ENCODE results near the gene ATG14. TPM values are rescaled to one million over a fixed set of nuclear protein-coding genes. Genes with fewer than 3 reads are reported as not detected.

ATG14 gene
- total and polyA plus RNA-seq, 2 of the 13 experiments (the other 11 are each of a cell fraction or from before 2014, with no cell fraction given) = 7.2 to 9.1 TPM

GRCh38 chr14:55411426-55412389 lies at the start of gene ATG14 (continued):
- no peak for TF ChIP-seq ZEB1 (IDR thresholded peaks at IDR 0.05; ENCODE audit: insufficient replicate concordance, low read depth)
- no peak for TF ChIP-seq TRIM24 (CRISPR knock-in tag; IDR thresholded peaks at IDR 0.05)
- 0 out of 2 replicates have a peak, but pooled peaks have one; percentile 39 for TF ChIP-seq MAZ (IDR thresholded peaks at IDR 0.05; ENCODE audit: borderline replicate concordance, low read depth, low read length)
- TF ChIP-seq MAZ (CRISPR knock-in tag; IDR thresholded peaks at IDR 0.05; ENCODE audit: low read depth) = no peak
- peak; percentile 81; the same call in 1 of the 2 replicates for TF ChIP-seq SRY (CRISPR knock-in tag; IDR thresholded peaks at IDR 0.05)
- TF ChIP-seq ZNF816 (CRISPR knock-in tag; IDR thresholded peaks at IDR 0.05; ENCODE audit: borderline replicate concordance) = no peak
- no peak for TF ChIP-seq SNAI1 (CRISPR knock-in tag; IDR thresholded peaks at IDR 0.05; ENCODE audit: borderline replicate concordance)
- 0 out of 2 replicates have a peak, but pooled peaks have one; percentile 60 for TF ChIP-seq ZBTB2 (CRISPR knock-in tag; IDR thresholded peaks at IDR 0.05; ENCODE audit: low read depth)
- TF ChIP-seq NFIB (CRISPR knock-in tag; IDR thresholded peaks at IDR 0.05; ENCODE audit: borderline replicate concordance) = no peak
- no peak for TF ChIP-seq RFX1 (IDR thresholded peaks at IDR 0.05)
- TF ChIP-seq ZNF205 (CRISPR knock-in tag; IDR thresholded peaks at IDR 0.05) = 0 out of 2 replicates have a peak, but pooled peaks have one; percentile 19
- TF ChIP-seq ZNF567 (CRISPR knock-in tag; IDR thresholded peaks at IDR 0.05; ENCODE audit: borderline replicate concordance) = no peak
- no peak for TF ChIP-seq ATF6 (CRISPR knock-in tag; conservative IDR thresholded peaks at IDR 0.05)
- peak; percentile 95 for TF ChIP-seq THAP9 (CRISPR knock-in tag; IDR thresholded peaks at IDR 0.05; ENCODE audit: borderline replicate concordance)
- no peak for TF ChIP-seq MATR3 (CRISPR knock-in tag; IDR thresholded peaks at IDR 0.05)
- TF ChIP-seq XBP1 (CRISPR knock-in tag; IDR thresholded peaks at IDR 0.05) = no peak
- TF ChIP-seq ZNF275 (CRISPR knock-in tag; IDR thresholded peaks at IDR 0.05; ENCODE audit: borderline replicate concordance) = peak; percentile 79; the same call in 1 of the 2 replicates
- no peak for TF ChIP-seq ZNF460 (CRISPR knock-in tag; IDR thresholded peaks at IDR 0.05; ENCODE audit: borderline replicate concordance)
- TF ChIP-seq PHF20 (CRISPR knock-in tag; IDR thresholded peaks at IDR 0.05) = peak; percentile 99
- no peak for TF ChIP-seq ESRRA (CRISPR knock-in tag; IDR thresholded peaks at IDR 0.05; ENCODE audit: low read depth)

Measured in HepG2 (cell line).